Uterus (tissue), 2 donors: ENCODE measurements around the gene COG6.

Experiments used
- POLR2A ChIP-seq, 2 donors: fragments of 450-650 bp; IDR thresholded peaks; one replicate each; pipeline ENCODE4 v1.6.1; 2016; ENCODE audit warnings: antibody characterized with exemption in 2 of 2, mild to moderate bottlenecking in 1 of 2, moderate library complexity in 1 of 2
- TF ChIP-seq, protein P1 (sequence below), 4 experiments: fragments of 200-600 bp in 2 of 4; fragments of 450-650 bp in 2 of 4; sonication (generic) in 2 of 4; IDR thresholded peaks; one replicate each; pipeline ENCODE4 v1.5.1; 2016 to 2019; ENCODE audit warnings: antibody characterized with exemption in 4 of 4, mild to moderate bottlenecking in 2 of 4, moderate library complexity in 1 of 4

DNA sequence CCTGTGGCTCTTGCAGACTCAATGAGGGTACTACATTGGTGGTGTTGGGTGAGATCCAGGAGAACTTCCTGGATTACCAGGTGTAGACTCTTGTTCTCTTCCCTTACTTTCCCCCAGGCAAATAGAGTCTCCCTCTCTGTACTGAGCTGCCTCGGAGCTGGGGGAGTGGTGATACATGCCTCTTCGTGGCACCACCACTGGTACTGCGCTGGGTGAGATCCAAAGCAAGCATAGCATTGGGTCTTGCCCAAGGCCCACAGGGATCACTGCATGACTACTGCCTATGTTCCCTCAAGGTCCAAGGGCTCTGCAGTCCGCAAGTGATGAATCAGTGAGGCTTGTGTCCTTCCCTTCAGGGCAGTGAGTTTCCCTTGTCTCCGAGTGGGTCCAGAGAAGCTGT, 81.6 kb downstream of the COG6 start:
- TF ChIP-seq POLR2A (IDR thresholded peaks at IDR 0.05) = no peak
- TF ChIP-seq, protein P1, sequence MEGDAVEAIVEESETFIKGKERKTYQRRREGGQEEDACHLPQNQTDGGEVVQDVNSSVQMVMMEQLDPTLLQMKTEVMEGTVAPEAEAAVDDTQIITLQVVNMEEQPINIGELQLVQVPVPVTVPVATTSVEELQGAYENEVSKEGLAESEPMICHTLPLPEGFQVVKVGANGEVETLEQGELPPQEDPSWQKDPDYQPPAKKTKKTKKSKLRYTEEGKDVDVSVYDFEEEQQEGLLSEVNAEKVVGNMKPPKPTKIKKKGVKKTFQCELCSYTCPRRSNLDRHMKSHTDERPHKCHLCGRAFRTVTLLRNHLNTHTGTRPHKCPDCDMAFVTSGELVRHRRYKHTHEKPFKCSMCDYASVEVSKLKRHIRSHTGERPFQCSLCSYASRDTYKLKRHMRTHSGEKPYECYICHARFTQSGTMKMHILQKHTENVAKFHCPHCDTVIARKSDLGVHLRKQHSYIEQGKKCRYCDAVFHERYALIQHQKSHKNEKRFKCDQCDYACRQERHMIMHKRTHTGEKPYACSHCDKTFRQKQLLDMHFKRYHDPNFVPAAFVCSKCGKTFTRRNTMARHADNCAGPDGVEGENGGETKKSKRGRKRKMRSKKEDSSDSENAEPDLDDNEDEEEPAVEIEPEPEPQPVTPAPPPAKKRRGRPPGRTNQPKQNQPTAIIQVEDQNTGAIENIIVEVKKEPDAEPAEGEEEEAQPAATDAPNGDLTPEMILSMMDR (IDR thresholded peaks at IDR 0.05) = no peak
